Osteocyte (in vitro differentiated cells): ENCODE results near the gene RBMS3. TPM values are rescaled to one million over a fixed set of nuclear protein-coding genes. Genes with fewer than 3 reads are reported as not detected.
A peak's percentile ranks its signal among the peaks of the same experiment; 100 is the strongest.
"Not testable (repeated sequence)": the region's sequence is repeated elsewhere in the genome, so short reads cannot be mapped to it uniquely, and the experiment has no call there.

ENCODE experiments used
- DNase-seq: peaks from one replicate; pipeline ENCODE4 v3.0.0; 2021; ENCODE audit warnings: mixed read lengths; ENCODE audit not compliant: unreplicated experiment; ENCODE audit errors: extremely low spot score
- H3K27ac Mint-ChIP-seq: one replicate; pipeline ENCODE4 v1.8.0; 2021; ENCODE audit warnings: mild to moderate bottlenecking, mixed read lengths; ENCODE audit not compliant: unreplicated experiment
- H3K27me3 Mint-ChIP-seq: one replicate; pipeline ENCODE4 v1.8.0; 2021; ENCODE audit warnings: mixed read lengths; ENCODE audit not compliant: unreplicated experiment
- H3K36me3 Mint-ChIP-seq: one replicate; pipeline ENCODE4 v1.8.0; 2021; ENCODE audit warnings: mixed read lengths; ENCODE audit not compliant: unreplicated experiment
- H3K4me1 Mint-ChIP-seq: one replicate; pipeline ENCODE4 v1.8.0; 2021; ENCODE audit warnings: mixed read lengths; ENCODE audit not compliant: unreplicated experiment
- H3K4me3 Mint-ChIP-seq: one replicate; pipeline ENCODE4 v1.8.0; 2021; ENCODE audit warnings: mild to moderate bottlenecking, moderate library complexity, mixed read lengths; ENCODE audit not compliant: unreplicated experiment
- H3K9me3 Mint-ChIP-seq: one replicate; pipeline ENCODE4 v1.8.0; 2021; ENCODE audit warnings: mixed read lengths; ENCODE audit not compliant: unreplicated experiment
- CTCF ChIP-seq: fragments of 200-600 bp; sonication (generic); IDR thresholded peaks from 2 replicates; pipeline ENCODE4 v1.5.0; 2021; ENCODE audit warnings: antibody characterized with exemption, mild to moderate bottlenecking, moderate library complexity
- total RNA-seq: library from RNA; stranded (reverse); gene quantifications from 2 replicates; pipeline ENCODE4 v1.2.1, GENCODE V29; 2021

Gene RBMS3
- total RNA-seq, 1 donor from 2014 or later, result 64.2 TPM

- Mint-ChIP-seq H3K36me3 (peaks cover 2% of the 10 kb centered on the region), H3K4me3 (no peak overlapping the region), H3K27me3 (no peaks in the 10 kb centered on the region), H3K4me1 (peaks cover 43% of the 10 kb centered on the region), H3K27ac (peak overlapping the region; percentile 19), H3K9me3 (no peaks in the 10 kb centered on the region)
- DNase-seq, result no peak
- TF ChIP-seq CTCF, result no peak
These were observed 240.9 kb downstream of the RBMS3 start for GRCh38 chr3:29521751-29522150.

DNA sequence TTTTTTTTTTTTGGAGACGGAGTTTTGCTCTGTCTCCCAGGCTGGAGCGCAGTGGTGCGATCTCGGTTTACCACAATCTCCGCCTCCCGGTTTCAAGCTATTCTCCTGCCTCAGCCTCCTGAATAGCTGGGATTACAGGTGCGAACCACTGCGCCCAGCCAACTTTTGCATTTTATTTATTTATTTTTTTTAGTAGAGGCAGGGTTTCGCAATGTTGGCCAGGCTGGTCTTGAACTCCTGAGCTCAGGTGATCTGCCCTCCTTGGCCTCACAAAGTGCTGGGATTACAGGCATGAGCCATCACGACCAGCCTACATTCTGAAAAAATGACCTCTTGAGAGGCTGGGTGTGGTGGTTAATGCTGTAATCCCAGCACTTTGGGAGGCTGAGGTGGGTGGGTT is 243.6 kb downstream of the RBMS3 start:
- Mint-ChIP-seq H3K27ac (peak overlapping the region; percentile 81), H3K4me1 (peaks cover 40% of the 10 kb centered on the region)
- H3K9me3 Mint-ChIP-seq, result not testable (repeated sequence)

DNA sequence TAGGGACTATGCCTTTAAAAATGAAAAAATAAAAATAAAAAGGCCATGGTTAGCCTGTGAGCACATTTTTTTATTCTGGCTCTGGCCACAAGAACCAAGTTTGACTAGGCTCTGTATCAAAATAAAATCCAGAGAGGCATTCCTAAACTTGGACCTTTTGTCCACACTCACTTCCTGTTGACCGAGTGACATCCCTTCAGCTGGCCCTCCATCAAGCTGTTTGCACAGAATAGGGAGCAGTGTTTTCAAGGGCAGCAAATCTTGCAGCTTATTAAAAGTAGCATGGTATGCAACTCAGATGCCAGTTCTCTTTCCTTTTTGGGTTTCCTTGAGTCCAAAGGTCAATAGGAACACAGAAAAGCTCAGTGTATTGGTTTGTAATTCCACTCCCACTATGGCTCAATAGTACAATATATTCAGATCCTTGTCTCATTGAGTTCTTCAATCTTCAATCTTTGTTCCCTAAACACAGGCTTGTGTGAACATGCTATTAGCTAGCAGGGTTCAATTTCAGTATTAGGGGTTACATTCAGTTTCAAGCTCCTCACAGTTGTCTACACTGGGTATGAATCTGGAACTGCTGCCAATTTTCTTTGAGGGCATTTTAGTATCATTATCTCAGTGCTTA is 244.5 kb downstream of the RBMS3 start:
- H3K4me3 Mint-ChIP-seq, result no peak overlapping the region
- DNase-seq, result no peak
- no peaks in the 10 kb centered on the region for H3K9me3 Mint-ChIP-seq
- no peak for TF ChIP-seq CTCF
- peak overlapping the region; percentile 81 for H3K27ac Mint-ChIP-seq
- no peaks in the 10 kb centered on the region for H3K27me3 Mint-ChIP-seq
- H3K4me1 Mint-ChIP-seq, result peaks cover 40% of the 10 kb centered on the region
- H3K36me3 Mint-ChIP-seq, result no peaks in the 10 kb centered on the region

More for the DNA sequence above, 243.6 kb downstream of the RBMS3 start:
- not testable (repeated sequence) for H3K27me3 Mint-ChIP-seq, H3K4me3 Mint-ChIP-seq, H3K36me3 Mint-ChIP-seq, DNase-seq

DNA sequence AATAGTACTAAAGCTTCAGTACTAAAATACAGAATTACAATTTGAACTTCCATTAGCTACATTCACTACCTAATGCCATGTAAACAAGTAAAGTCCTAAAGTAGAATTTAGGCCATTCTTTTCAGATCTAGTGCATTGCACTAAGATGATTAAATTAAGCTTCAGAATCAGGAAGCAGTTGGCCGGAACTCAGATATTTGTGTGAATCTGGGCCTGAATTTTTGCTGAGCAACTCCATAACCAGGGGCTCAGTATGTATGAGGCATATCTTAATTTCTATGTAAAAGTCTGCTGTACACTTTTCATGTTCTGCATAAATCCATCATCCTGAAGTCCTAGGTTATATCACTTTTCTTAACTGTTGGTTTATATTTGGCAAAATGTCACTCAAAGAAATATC is 246.4 kb downstream of the RBMS3 start:
- no peaks in the 10 kb centered on the region for H3K36me3 Mint-ChIP-seq
- no peak for DNase-seq
- peaks cover 28% of the 10 kb centered on the region for H3K4me1 Mint-ChIP-seq
- H3K27me3 Mint-ChIP-seq, result no peaks in the 10 kb centered on the region
- H3K27ac Mint-ChIP-seq, result no peak overlapping the region
- no peak for TF ChIP-seq CTCF
- H3K9me3 Mint-ChIP-seq, result no peaks in the 10 kb centered on the region
- H3K4me3 Mint-ChIP-seq, result no peak overlapping the region

GRCh38 chr3:29531644-29532043 is 250.8 kb downstream of the RBMS3 start:
- H3K4me3 Mint-ChIP-seq, result no peak overlapping the region
- no peak for TF ChIP-seq CTCF
- no peaks in the 10 kb centered on the region for H3K27me3 Mint-ChIP-seq
- no peak overlapping the region for H3K27ac Mint-ChIP-seq
- H3K9me3 Mint-ChIP-seq, result no peaks in the 10 kb centered on the region
- H3K36me3 Mint-ChIP-seq, result no peaks in the 10 kb centered on the region
- H3K4me1 Mint-ChIP-seq, result peaks cover 4% of the 10 kb centered on the region
- DNase-seq, result no peak

- no peak overlapping the region for H3K27ac Mint-ChIP-seq
- no peak overlapping the region for H3K4me3 Mint-ChIP-seq
- no peaks in the 10 kb centered on the region for H3K27me3 Mint-ChIP-seq
- H3K36me3 Mint-ChIP-seq, result no peaks in the 10 kb centered on the region
- peak; percentile 16 for TF ChIP-seq CTCF
- H3K4me1 Mint-ChIP-seq, result peaks cover 2% of the 10 kb centered on the region
- DNase-seq, result no peak
- no peaks in the 10 kb centered on the region for H3K9me3 Mint-ChIP-seq
These were observed 251.6 kb downstream of the RBMS3 start for GRCh38 chr3:29532473-29532872.
